Right ventricle myocardium superior (tissue), 1 donor: ENCODE data around the gene GCGR. TPM values are rescaled to one million over a fixed set of nuclear protein-coding genes. Genes with fewer than 3 reads are reported as not detected.

Source experiments
- ATAC-seq: fragments of 200-7000 bp; cut with Tn5 transposase; one replicate; pipeline ENCODE4 v1.9.1; 2020; ENCODE audit warnings: mild to moderate bottlenecking; ENCODE audit not compliant: poor library complexity
- DNase-seq: peaks from one replicate; pipeline ENCODE4 v3.0.0-alpha.2; 2020
- intact Hi-C: fragments of 100-400 bp; cut with DNase I; formaldehyde crosslinking; loops from one replicate; pipeline ENCODE4 v1.11.2; 2022
- total RNA-seq: library from RNA; stranded (reverse); fragmentation: NEBNext Ultra II Directional; extraction: Animal tissue kit (Norgen Biotek cat#: 25700); gene quantifications from one replicate; pipeline ENCODE4 v1.2.1, GENCODE V29; 2021
- donor health status: DM: no; HTN: yes; CAD: no; lungs with severe emphysema.

Gene GCGR
- total RNA-seq, 1 donor from 2014 or later, result not detected

GRCh38 chr17:81842725-81843504 lies 39.0 kb downstream of the GCGR start:
- intact Hi-C loops, result no loop called here
- no peak for ATAC-seq
- no peak for DNase-seq

DNA sequence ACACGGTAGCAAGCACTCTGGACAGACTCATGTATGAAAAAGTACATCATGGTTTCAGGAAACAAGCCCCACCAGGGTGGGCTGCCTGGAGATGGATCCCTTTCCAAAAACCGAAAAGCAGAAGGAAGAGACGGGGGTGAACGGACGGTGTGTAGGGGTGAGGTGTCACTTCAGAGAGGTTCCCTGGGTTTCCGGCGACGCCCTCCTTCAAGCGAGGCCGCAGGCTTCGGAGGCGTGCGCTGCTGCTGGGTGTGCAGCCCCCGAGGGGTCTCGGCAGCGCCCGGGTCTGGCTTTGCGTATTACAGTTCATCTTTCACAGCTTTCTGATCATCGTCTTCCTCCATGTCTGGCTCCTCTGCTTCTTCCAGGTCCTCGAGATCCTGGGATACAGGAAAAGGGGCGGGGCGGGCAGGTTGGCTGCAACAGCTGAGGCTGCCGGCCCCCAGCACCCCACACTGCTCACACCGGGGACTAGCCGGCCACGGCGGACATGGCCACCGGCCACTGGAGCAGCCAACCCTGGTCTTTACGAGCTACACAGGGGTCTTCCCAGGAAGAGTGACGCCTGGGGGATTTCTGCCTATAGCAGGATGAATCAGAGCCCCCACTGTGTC lies 39.9 kb downstream of the GCGR start:
- ATAC-seq (no peak), DNase-seq (no peak)

GRCh38 chr17:81844327-81844851 lies 40.4 kb downstream of the GCGR start:
- intact Hi-C loops, result no loop called here
- ATAC-seq (no peak), DNase-seq (no peak)

More for the DNA sequence above, 39.9 kb downstream of the GCGR start:
- intact Hi-C loops, result no loop called here

GRCh38 chr17:81844887-81845286 lies 40.9 kb downstream of the GCGR start:
- intact Hi-C loops, result no loop called here
- DNase-seq (no peak), ATAC-seq (no peak)

- intact Hi-C loops, result no loop called here
- ATAC-seq, result no peak
- DNase-seq, result no peak
Measured at GRCh38 chr17:81845361-81845760, 41.4 kb downstream of the GCGR start.

- DNase-seq, result no peak
- no peak for ATAC-seq
- intact Hi-C loops, result no loop called here
Measured at GRCh38 chr17:81845881-81846742, 42.2 kb downstream of the GCGR start.

DNA sequence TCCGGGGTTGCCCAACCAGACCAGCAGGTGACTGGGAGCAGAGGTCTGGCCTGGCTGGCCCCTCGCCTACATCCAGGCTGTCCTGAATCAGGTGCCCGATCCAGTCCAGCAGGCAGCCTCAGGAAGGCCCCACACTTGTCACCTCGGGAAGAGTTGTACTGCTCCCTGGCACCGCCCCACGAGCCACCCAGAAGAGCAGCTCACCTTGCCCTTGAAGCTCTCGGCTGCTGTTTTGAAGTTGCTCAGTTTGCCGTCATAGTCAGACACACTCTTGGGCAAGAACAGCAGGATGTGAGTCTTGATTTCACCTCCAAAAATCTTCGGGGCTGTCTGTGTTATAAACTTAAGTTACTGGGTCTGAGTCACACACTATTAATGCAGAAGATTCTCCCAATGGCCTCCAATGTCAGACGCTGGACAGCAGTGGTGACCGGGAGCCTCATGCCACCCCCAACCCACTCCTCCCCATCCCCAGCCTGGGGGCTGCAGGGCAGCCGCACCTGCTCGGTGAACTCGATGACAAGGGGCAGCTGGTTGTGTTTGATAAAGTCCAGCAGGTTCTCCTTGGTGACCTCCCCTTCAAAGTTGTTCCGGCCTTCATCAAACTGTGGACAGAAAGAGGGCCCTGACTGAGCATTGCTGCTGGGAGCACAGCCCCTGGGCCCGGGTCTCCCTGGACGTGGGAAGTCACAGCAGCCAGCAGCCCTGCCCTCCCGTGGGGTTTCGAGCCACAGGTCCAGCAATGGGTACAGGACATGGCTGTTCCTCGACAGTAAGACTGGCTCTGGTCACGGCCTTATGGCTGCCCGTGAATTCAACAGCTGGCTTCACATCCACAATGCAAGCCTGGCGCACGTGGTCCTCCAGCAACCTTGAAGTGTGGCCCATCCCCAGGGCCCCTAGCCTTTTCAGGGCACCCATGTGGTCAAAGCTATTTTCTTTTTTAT lies 43.1 kb downstream of the GCGR start:
- DNase-seq, result no peak

GRCh38 chr17:81849457-81849856 lies 45.5 kb downstream of the GCGR start:
- ATAC-seq, result no peak
- intact Hi-C loops, result no loop called here
- no peak for DNase-seq

More for the DNA sequence above, 43.1 kb downstream of the GCGR start:
- ATAC-seq, result no peak
- intact Hi-C loops, result no loop called here

- ATAC-seq (no peak), DNase-seq (no peak)
- intact Hi-C loops, result no loop called here
Measured at GRCh38 chr17:81851423-81851822, 47.5 kb downstream of the GCGR start.

GRCh38 chr17:81852237-81852636 lies 48.3 kb downstream of the GCGR start:
- DNase-seq, result no peak
- ATAC-seq, result no peak

GRCh38 chr17:81854974-81855774 lies 51.2 kb downstream of the GCGR start:
- intact Hi-C loops, result no loop called here
- no peak for DNase-seq
- ATAC-seq, result peak; percentile 51

More at GRCh38 chr17:81852237-81852636, 48.3 kb downstream of the GCGR start:
- intact Hi-C loops, result no loop called here

DNA sequence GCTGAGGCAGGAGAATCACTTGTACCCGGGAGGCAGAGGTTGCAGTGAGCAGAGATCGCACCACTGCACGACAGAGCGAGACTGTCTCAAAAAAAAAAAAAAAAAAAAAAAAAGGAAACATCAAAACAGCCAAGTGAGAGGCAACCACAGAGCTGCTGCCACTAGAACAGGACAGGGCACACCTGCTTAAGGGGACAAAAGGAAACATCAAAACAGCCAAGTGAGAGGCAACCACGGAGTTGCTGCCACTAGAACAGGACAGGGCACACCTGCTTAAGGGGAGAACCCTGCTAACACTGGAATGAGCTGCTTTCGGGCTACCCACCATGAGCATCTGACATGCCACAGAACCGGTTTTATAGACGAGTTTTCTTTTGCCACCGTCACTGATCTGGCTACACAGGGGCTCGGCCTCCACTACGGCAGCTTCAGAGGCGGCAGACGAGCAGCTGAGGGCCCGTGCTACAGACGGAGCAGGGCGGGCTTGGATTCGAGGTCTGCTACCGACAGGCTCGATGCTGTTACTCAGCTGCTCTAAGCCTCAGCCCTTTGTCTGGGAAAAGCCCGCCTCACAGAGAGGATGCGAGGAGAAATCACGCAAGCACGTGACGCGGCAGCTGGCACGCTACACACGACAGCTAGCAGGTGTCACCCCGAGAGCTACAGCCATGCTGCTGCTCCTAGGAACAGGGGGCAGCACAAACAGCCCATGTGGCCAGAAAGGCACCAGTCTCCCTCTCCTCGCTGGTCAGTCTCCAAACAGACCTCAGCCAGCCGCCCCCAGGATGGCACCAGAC lies 54.4 kb downstream of the GCGR start:
- intact Hi-C loops, result no loop called here
- no peak for DNase-seq
- ATAC-seq, result no peak

DNA sequence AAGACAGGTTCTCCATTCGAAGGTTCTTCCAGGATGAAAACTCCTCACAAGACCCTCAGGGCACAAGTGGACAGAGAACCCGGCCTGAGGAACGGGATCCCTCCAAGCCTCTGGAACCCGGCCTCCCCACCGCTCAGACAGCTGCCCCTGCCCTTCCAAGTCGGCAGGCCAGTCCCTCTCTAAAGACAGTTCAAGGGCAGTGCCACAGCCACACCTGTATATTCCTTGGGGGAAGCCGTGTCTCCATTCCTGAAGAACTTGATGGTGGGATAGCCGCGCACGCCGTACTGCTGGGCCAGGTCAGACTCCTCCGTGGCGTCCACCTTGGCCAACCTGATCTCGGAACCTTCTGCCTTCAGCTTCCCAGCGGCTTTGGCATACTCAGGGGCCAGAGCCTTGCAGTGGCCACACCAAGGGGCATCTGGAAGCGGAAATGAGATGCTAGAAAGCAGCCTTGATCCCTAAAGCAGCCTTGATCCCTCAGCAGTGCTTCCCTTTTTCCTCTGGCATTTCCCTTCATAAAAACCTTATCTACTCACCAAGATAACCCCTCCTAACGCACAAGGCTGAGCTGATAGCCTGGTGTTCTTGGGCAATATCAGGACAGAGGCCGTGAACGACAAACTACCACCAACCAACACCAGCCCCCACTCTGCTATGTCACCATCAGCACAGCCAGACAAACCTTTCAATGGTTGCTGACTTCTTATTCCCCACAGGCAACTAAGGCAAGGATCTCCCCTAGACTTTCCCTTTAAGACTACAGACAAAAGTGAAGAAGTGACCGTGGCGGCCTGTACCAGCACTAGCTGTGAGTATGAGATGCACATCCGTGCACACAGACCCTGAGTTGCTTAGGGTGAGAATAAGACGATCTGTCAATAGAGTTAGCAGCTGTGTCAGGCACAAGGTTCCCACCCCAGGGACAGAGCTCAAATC lies 55.3 kb downstream of the GCGR start:
- DNase-seq, result no peak
- intact Hi-C loops, result no loop called here
- ATAC-seq, result no peak

- DNase-seq (no peak), ATAC-seq (no peak)
- intact Hi-C loops, result no loop called here
Measured at GRCh38 chr17:81859906-81860755, 56.2 kb downstream of the GCGR start, which contains the start of gene P4HB. TSS of gene P4HB (minus strand) at chr17:81860535. CDS start at chr17:81860471, 64 bp downstream.
